GM23338 (cell line): ENCODE measurements around the gene PARVA.

Experiments used
- CTCF ChIP-seq, 2 experiments: fragments of 200-600 bp in 1 of 2; sonication (generic) in 1 of 2; conservative IDR thresholded peaks; 2 replicates each; pipeline versions ENCODE4 v1.5.1 to v1.6.1; 2016 to 2017; ENCODE audit warnings: antibody characterized with exemption in 2 of 2, low read depth in 2 of 2, mild to moderate bottlenecking in 2 of 2, moderate library complexity in 1 of 2
- EZH2 ChIP-seq: fragments of 200-600 bp; sonication (generic); IDR thresholded peaks from one replicate; pipeline ENCODE4 v1.8.0; 2017; ENCODE audit warnings: antibody characterized with exemption, mild to moderate bottlenecking, low read depth; ENCODE audit not compliant: unreplicated experiment
- EZH2phosphoT487 ChIP-seq: fragments of 200-600 bp; sonication (generic); IDR thresholded peaks from one replicate; pipeline ENCODE4 v1.8.1; 2018; ENCODE audit warnings: antibody characterized with exemption; ENCODE audit not compliant: unreplicated experiment
- JUNB ChIP-seq: IDR thresholded peaks from one replicate; pipeline ENCODE4 v1.6.1; 2016; ENCODE audit warnings: antibody characterized with exemption; ENCODE audit not compliant: unreplicated experiment
- POLR2AphosphoS5 ChIP-seq: IDR thresholded peaks from 2 replicates; pipeline ENCODE4 v1.6.1; 2016; ENCODE audit warnings: antibody characterized with exemption, low read depth
- REST ChIP-seq: IDR thresholded peaks from one replicate; pipeline ENCODE4 v1.6.1; 2018; ENCODE audit warnings: antibody characterized with exemption; ENCODE audit not compliant: unreplicated experiment
- STAT1 ChIP-seq: IDR thresholded peaks from one replicate; pipeline ENCODE4 v1.6.1; 2016; ENCODE audit warnings: antibody characterized with exemption; ENCODE audit not compliant: unreplicated experiment

DNA sequence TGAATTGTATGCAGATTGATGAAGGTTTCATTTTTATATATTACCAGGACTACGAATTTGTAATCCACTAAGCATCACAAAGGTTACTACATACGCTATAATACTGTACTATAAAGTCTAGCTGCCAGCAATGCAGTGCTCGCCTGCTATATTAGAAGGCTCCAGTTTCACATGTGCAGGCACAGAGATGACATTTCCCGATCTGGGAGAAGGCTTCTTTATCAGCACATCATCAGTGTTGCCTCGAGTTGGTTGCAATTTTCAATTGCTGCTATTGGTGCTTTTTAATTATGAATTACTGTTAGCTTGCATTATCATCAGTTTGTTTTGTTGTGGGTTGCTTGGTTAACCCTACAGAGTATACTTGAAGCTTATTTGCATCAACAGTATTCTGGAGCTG, 153.6 kb downstream of the PARVA start:
- no peak for TF ChIP-seq CTCF (conservative IDR thresholded peaks at IDR 0.05; ENCODE audit: low read depth in 2 of 2)
- TF ChIP-seq EZH2, result no peak
- no peak for TF ChIP-seq REST
- no peak for TF ChIP-seq POLR2AphosphoS5
- TF ChIP-seq JUNB, result no peak
- TF ChIP-seq EZH2phosphoT487, result no peak
- TF ChIP-seq STAT1, result no peak
